Fibroblast of mammary gland (primary cell): Measurements from ENCODE around the gene CCDC3.

ENCODE experiments used
- DNase-seq: peaks from one replicate; pipeline ENCODE4 v3.0.0-alpha.2; 2010; ENCODE audit warnings: low read depth
- H3K4me3 ChIP-seq: 2 replicates; pipeline ENCODE4 v1.5.1; 2011; ENCODE audit warnings: low read depth, mild to moderate bottlenecking, low read length, moderate library complexity; ENCODE audit not compliant: control insufficient read depth
- CTCF ChIP-seq: conservative IDR thresholded peaks from 2 replicates; pipeline ENCODE4 v1.5.1; 2011; ENCODE audit warnings: low read depth, low read length, inconsistent platforms; ENCODE audit not compliant: control insufficient read depth, insufficient read depth

CCDC3 gene

GRCh38 chr10:12975266-12975665 is 26.2 kb downstream of the CCDC3 start:
- H3K4me3 ChIP-seq: no peak overlapping the region
- no peak for DNase-seq
- no peak for TF ChIP-seq CTCF

GRCh38 chr10:12974491-12975199 is 26.9 kb downstream of the CCDC3 start:
- H3K4me3 ChIP-seq: no peak overlapping the region
- peak; percentile 6 for DNase-seq
- TF ChIP-seq CTCF: no peak

- no peak overlapping the region for H3K4me3 ChIP-seq
- DNase-seq: no peak
- no peak for TF ChIP-seq CTCF
Observed at GRCh38 chr10:12974078-12974477, 27.4 kb downstream of the CCDC3 start.

- TF ChIP-seq CTCF: no peak
- DNase-seq: no peak
- H3K4me3 ChIP-seq: no peak overlapping the region
Observed at GRCh38 chr10:12973149-12973718, 28.3 kb downstream of the CCDC3 start.

GRCh38 chr10:12972146-12972545 is 29.4 kb downstream of the CCDC3 start:
- H3K4me3 ChIP-seq: no peak overlapping the region
- no peak for TF ChIP-seq CTCF
- no peak for DNase-seq

GRCh38 chr10:12971001-12971788 is 30.3 kb downstream of the CCDC3 start:
- TF ChIP-seq CTCF: no peak
- H3K4me3 ChIP-seq: no peak overlapping the region
- no peak for DNase-seq
